ENCODE data around the gene SHC4. TPM values are rescaled to one million over a fixed set of nuclear protein-coding genes. Genes with fewer than 3 reads are reported as not detected.
A peak's percentile ranks its signal among the peaks of the same experiment; 100 is the strongest.

The SHC4 gene
- polyA plus RNA-seq, 1 donor (not counting 4 experiments of a cell fraction or from before 2014, with no cell fraction given) = 0.94 TPM

GRCh38 chr15:48800811-48801455, 162.8 kb downstream of the SHC4 start:
- no peak for DNase-seq (ENCODE audit: low read depth, low spot score)

GRCh38 chr15:48800245-48800644, 163.5 kb downstream of the SHC4 start:
- FAIRE-seq (no peak), DNase-seq (ENCODE audit: low read depth, low spot score) (no peak)
- Histone ChIP-seq H3K9ac (ENCODE audit: control insufficient read depth, extremely low read depth, insufficient read depth, low read length) (no peak overlapping the region), H3K4me2 (ENCODE audit: control insufficient read depth, extremely low read depth, insufficient read depth, low read depth, low read length) (no peak overlapping the region), H3K36me3 (ENCODE audit: control insufficient read depth in 2 of 2, extremely low read depth in 1 of 2, insufficient read depth in 2 of 2, low read length in 2 of 2) (no peaks in the 10 kb centered on the region), H3K4me1 (ENCODE audit: control insufficient read depth, extremely low read depth, insufficient read depth, low read length) (no peaks in the 10 kb centered on the region), H3K4me3 (ENCODE audit: control insufficient read depth in 2 of 3, extremely low read depth in 1 of 3, insufficient read depth in 2 of 3, low read depth in 1 of 3, low read length in 3 of 3) (no peak overlapping the region), H3K27ac (ENCODE audit: control insufficient read depth, insufficient read depth, low read length) (no peak overlapping the region), H3K9me3 (ENCODE audit: control insufficient read depth, low read depth, low read length) (no peaks in the 10 kb centered on the region), H3K9me1 (ENCODE audit: control insufficient read depth, extremely low read depth, insufficient read depth, low read length) (no peaks in the 10 kb centered on the region), H4K20me1 (ENCODE audit: control insufficient read depth, extremely low read depth, insufficient read depth, low read length) (no peaks in the 10 kb centered on the region), H3K79me2 (ENCODE audit: control insufficient read depth, insufficient read depth, low read length) (peaks cover 2% of the 10 kb centered on the region), H3K27me3 (ENCODE audit: control insufficient read depth, extremely low read depth, insufficient read depth, low read length) (no peaks in the 10 kb centered on the region), H2AFZ (ENCODE audit: control insufficient read depth, low read length) (no peak overlapping the region)
- dilution Hi-C loops (cut with MboI; ENCODE audit: extremely low pct_ligation_motif_present, low sequenced_read_pairs) = no loop called here
- TF ChIP-seq CTCF (optimal IDR thresholded peaks at IDR 0.05 in 1 of 3, IDR thresholded peaks at IDR 0.05 in 1 of 3, conservative IDR thresholded peaks at IDR 0.05 in 1 of 3; ENCODE audit: extremely low read depth in 1 of 3, insufficient read depth in 2 of 3, low read length in 3 of 3) (no peak), EZH2 (IDR thresholded peaks at IDR 0.05; ENCODE audit: low read length) (no peak)

More at GRCh38 chr15:48800811-48801455, 162.8 kb downstream of the SHC4 start:
- FAIRE-seq = no peak
- no peak overlapping the region for H2AFZ ChIP-seq (ENCODE audit: control insufficient read depth, low read length)
- H4K20me1 ChIP-seq (ENCODE audit: control insufficient read depth, extremely low read depth, insufficient read depth, low read length) = no peaks in the 10 kb centered on the region
- no peak overlapping the region for H3K27ac ChIP-seq (ENCODE audit: control insufficient read depth, insufficient read depth, low read length)
- H3K4me3 ChIP-seq (ENCODE audit: control insufficient read depth in 2 of 3, extremely low read depth in 1 of 3, insufficient read depth in 2 of 3, low read depth in 1 of 3, low read length in 3 of 3) = no peak overlapping the region
- no peaks in the 10 kb centered on the region for H3K9me3 ChIP-seq (ENCODE audit: control insufficient read depth, low read depth, low read length)
- peak in 2 of 3 experiments; percentile 6 to 36 for TF ChIP-seq CTCF (optimal IDR thresholded peaks at IDR 0.05 in 1 of 3, IDR thresholded peaks at IDR 0.05 in 1 of 3, conservative IDR thresholded peaks at IDR 0.05 in 1 of 3; ENCODE audit: extremely low read depth in 1 of 3, insufficient read depth in 2 of 3, low read length in 3 of 3)
- TF ChIP-seq EZH2 (IDR thresholded peaks at IDR 0.05; ENCODE audit: low read length) = no peak
- H3K4me1 ChIP-seq (ENCODE audit: control insufficient read depth, extremely low read depth, insufficient read depth, low read length) = no peaks in the 10 kb centered on the region
- H3K36me3 ChIP-seq (ENCODE audit: control insufficient read depth in 2 of 2, extremely low read depth in 1 of 2, insufficient read depth in 2 of 2, low read length in 2 of 2) = no peaks in the 10 kb centered on the region
- no peaks in the 10 kb centered on the region for H3K27me3 ChIP-seq (ENCODE audit: control insufficient read depth, extremely low read depth, insufficient read depth, low read length)
- no peak overlapping the region for H3K4me2 ChIP-seq (ENCODE audit: control insufficient read depth, extremely low read depth, insufficient read depth, low read depth, low read length)
- H3K9ac ChIP-seq (ENCODE audit: control insufficient read depth, extremely low read depth, insufficient read depth, low read length) = no peak overlapping the region
- H3K79me2 ChIP-seq (ENCODE audit: control insufficient read depth, insufficient read depth, low read length) = peaks cover 2% of the 10 kb centered on the region
- no peaks in the 10 kb centered on the region for H3K9me1 ChIP-seq (ENCODE audit: control insufficient read depth, extremely low read depth, insufficient read depth, low read length)
- dilution Hi-C loops (cut with MboI; ENCODE audit: extremely low pct_ligation_motif_present, low sequenced_read_pairs) = no loop called here
